Large intestine (tissue), 3 donors: ENCODE data around the gene CARD19. TPM values are rescaled to one million over a fixed set of nuclear protein-coding genes. Genes with fewer than 3 reads are reported as not detected.

ENCODE experiments used
- DNase-seq, 2 donors: peaks; one replicate each; pipeline versions ENCODE4 v3.0.0 to v3.0.0-alpha.2; 2013
- H3K27ac ChIP-seq: one replicate; pipeline ENCODE4 v1.5.1; 2013; ENCODE audit warnings: low read length
- H3K27me3 ChIP-seq: 2 replicates; pipeline ENCODE4 v1.6.1; 2013; ENCODE audit warnings: low read length; ENCODE audit not compliant: control insufficient read depth, insufficient read depth
- H3K36me3 ChIP-seq: 2 replicates; pipeline ENCODE4 v1.6.1; 2013; ENCODE audit warnings: low read length; ENCODE audit not compliant: control insufficient read depth, insufficient read depth
- H3K4me1 ChIP-seq: one replicate; pipeline ENCODE4 v1.6.1; 2013; ENCODE audit warnings: low read length; ENCODE audit not compliant: control insufficient read depth, insufficient read depth
- H3K4me3 ChIP-seq: one replicate; pipeline ENCODE4 v1.5.1; 2013; ENCODE audit warnings: low read length
- H3K9me3 ChIP-seq: one replicate; pipeline ENCODE4 v1.6.1; 2013; ENCODE audit warnings: mild to moderate bottlenecking, low read depth, low read length, moderate library complexity; ENCODE audit not compliant: control insufficient read depth
- WGBS: methylation state at CpG from one replicate; pipeline ENCODE4 v1.1.5; 2013; ENCODE audit warnings: low lambda C conversion rate; ENCODE audit not compliant: insufficient coverage; 5-methylcytosine and 5-hydroxymethylcytosine counted together
- polyA plus RNA-seq: library from polyadenylated mRNA; unstranded; fragments of 120-200 nt; gene quantifications from one replicate; pipeline ENCODE4 v1.2.1, GENCODE V29; 2013

The CARD19 gene
- polyA plus RNA-seq, 1 donor = 35.4 TPM

GRCh38 chr9:93105620-93106019 is 9.6 kb downstream of the CARD19 start:
- peaks cover 6% of the 10 kb centered on the region for H3K9me3 ChIP-seq
- no peak overlapping the region for H3K4me3 ChIP-seq
- no CpG with 5 or more reads among the region's 1 CpG for WGBS
- no peaks in the 10 kb centered on the region for H3K4me1 ChIP-seq
- H3K36me3 ChIP-seq = peaks cover 15% of the 10 kb centered on the region
- DNase-seq = no peak
- H3K27ac ChIP-seq = no peak overlapping the region
- H3K27me3 ChIP-seq = no peaks in the 10 kb centered on the region

- no peak for DNase-seq
- no peak overlapping the region for H3K27ac ChIP-seq
- peaks cover 6% of the 10 kb centered on the region for H3K9me3 ChIP-seq
- no peaks in the 10 kb centered on the region for H3K27me3 ChIP-seq
- no CpG with 5 or more reads among the region's 14 CpGs for WGBS
- peaks cover 31% of the 10 kb centered on the region for H3K36me3 ChIP-seq
- no peak overlapping the region for H3K4me3 ChIP-seq
- no peaks in the 10 kb centered on the region for H3K4me1 ChIP-seq
Observed at GRCh38 chr9:93107151-93107824, 11.3 kb downstream of the CARD19 start.

DNA sequence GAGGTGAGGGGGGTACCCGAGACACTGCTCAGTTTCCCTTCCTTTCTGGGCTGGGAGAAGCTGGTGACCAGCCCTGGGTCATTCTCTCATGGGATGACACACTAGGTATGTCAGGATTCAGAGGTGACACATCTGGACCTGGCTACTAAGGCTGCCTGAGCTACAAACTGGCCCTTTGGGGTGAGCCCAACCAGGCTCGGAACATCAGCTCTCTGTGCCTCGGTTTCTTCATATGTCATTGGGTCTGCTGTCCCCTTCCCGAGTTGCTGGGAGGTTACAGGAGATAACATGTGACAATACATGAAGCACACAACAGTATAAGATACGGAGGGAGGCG is 11.8 kb downstream of the CARD19 start:
- H3K4me1 ChIP-seq = no peaks in the 10 kb centered on the region
- peaks cover 6% of the 10 kb centered on the region for H3K9me3 ChIP-seq
- H3K27ac ChIP-seq = no peak overlapping the region
- peaks cover 36% of the 10 kb centered on the region for H3K36me3 ChIP-seq
- H3K4me3 ChIP-seq = no peak overlapping the region
- DNase-seq = no peak
- no peaks in the 10 kb centered on the region for H3K27me3 ChIP-seq
- WGBS = 100% methylated on average over 2 of the region's 6 CpGs

DNA sequence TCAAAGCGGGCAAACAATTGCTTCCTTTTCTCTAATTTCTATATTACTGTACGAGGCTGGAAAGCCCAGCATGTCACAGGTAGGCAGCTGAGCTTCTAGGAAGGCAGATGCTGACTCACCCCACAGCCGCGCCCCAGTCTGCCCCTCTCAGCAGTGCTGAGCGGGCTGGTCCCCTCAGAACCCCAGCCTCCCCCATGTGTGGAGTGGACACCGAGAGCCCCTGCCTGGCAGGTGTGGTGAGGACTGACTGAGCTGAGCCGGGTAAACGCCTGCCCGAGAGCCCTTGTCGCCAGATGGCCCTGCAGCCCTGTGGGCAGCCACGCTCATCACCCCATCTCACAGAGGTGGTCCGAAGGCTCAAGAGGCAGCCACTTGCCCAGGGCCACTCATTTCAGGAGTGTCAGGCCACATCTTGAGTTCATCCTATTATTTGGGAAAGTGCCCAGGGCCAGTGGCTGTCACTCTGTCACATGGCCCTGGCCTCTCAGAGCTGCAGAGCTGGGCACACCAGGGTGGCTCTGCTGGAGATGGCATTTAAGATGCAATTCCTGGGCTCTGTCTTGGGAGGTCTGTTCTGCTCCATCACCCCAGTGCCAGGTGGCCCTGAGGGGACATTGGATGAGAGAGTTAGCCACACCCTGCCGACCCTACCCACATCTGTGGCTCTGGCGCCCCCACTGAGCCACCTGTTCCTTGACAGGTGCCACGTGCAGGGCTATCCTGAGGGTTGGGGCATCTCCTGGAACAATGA is 12.4 kb downstream of the CARD19 start:
- WGBS = no CpG with 5 or more reads among the region's 15 CpGs
- DNase-seq = no peak
- peaks cover 43% of the 10 kb centered on the region for H3K36me3 ChIP-seq

GRCh38 chr9:93110311-93110855 is 14.4 kb downstream of the CARD19 start:
- DNase-seq = no peak
- H3K4me3 ChIP-seq = no peak overlapping the region
- no peak overlapping the region for H3K27ac ChIP-seq
- H3K36me3 ChIP-seq = peaks cover 51% of the 10 kb centered on the region
- no peaks in the 10 kb centered on the region for H3K4me1 ChIP-seq
- no peaks in the 10 kb centered on the region for H3K27me3 ChIP-seq
- WGBS = no CpG with 5 or more reads among the region's 14 CpGs
- no peaks in the 10 kb centered on the region for H3K9me3 ChIP-seq

More for the DNA sequence above, 12.4 kb downstream of the CARD19 start:
- Histone ChIP-seq H3K4me1 (no peaks in the 10 kb centered on the region), H3K27me3 (no peaks in the 10 kb centered on the region), H3K9me3 (peaks cover 6% of the 10 kb centered on the region), H3K4me3 (no peak overlapping the region), H3K27ac (no peak overlapping the region)

DNA sequence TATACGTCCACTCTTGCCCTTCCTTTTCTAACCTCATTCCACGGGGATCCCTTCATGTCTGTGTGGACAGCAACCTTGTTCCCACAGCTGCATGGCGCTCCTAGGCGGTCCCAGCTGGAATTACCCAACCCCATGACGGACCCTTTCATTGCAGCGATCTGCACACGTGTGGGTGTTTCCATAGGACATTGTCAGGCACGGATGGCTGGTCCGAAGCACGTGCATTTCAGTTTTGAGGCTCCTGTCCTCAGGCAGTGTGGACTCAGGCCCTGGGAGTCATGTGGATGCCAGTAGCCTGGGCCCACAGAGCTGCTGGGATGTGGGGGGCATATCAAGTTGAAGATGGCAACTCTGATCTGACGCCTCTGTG is 15.0 kb downstream of the CARD19 start:
- Histone ChIP-seq H3K4me1 (no peaks in the 10 kb centered on the region), H3K9me3 (no peaks in the 10 kb centered on the region), H3K27me3 (no peaks in the 10 kb centered on the region), H3K36me3 (peaks cover 51% of the 10 kb centered on the region), H3K4me3 (no peak overlapping the region), H3K27ac (no peak overlapping the region)
- WGBS = no CpG with 5 or more reads among the region's 11 CpGs
- no peak for DNase-seq

GRCh38 chr9:93111371-93112115 is 15.5 kb downstream of the CARD19 start:
- H3K4me1 ChIP-seq = peaks cover 5% of the 10 kb centered on the region

DNA sequence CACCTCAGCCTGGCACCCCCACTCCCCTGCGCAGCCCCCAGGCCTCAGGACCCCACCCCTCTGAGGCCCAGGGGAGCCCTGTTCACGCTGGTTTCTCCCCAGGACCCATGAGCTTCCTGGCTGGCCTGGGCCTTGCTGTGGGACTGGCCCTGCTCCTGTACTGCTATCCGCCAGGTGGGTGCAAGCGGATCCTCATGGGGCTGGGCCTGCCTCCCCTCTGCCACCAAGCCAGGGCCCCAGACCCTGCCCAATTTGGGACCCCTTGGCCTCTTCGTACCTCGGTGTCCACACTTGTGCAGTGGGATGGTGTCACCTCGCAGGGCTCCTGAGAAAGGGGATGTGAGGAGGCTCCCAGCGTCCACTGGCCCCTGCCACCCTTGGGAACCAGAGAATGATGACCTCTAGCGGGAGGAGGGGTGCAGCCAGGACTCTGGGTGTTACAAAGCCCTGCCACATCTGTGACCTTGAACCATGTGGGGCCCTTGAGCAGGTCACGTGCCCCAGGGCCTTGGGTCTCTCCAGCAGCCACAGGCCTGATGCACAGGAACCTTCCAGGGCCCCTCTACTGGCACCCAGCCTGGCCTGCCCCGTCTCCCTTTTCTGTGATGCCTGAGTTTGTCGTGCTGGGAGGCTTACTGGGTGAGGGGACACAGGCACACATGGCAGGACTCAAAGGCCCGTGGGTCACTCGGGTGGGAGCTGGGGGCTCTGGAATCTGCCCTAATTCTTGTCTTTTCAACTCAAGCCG is 16.3 kb downstream of the CARD19 start:
- no CpG with 5 or more reads among the region's 15 CpGs for WGBS
- Histone ChIP-seq H3K27ac (no peak overlapping the region), H3K9me3 (no peaks in the 10 kb centered on the region), H3K4me1 (peaks cover 7% of the 10 kb centered on the region), H3K27me3 (no peaks in the 10 kb centered on the region), H3K4me3 (no peak overlapping the region), H3K36me3 (peaks cover 51% of the 10 kb centered on the region)
- no peak for DNase-seq

More at GRCh38 chr9:93111371-93112115, 15.5 kb downstream of the CARD19 start:
- no CpG with 5 or more reads among the region's 18 CpGs for WGBS
- Histone ChIP-seq H3K4me3 (no peak overlapping the region), H3K27ac (no peak overlapping the region), H3K27me3 (no peaks in the 10 kb centered on the region), H3K36me3 (peaks cover 51% of the 10 kb centered on the region), H3K9me3 (no peaks in the 10 kb centered on the region)
- no peak for DNase-seq

- Histone ChIP-seq H3K4me3 (no peak overlapping the region), H3K27me3 (no peaks in the 10 kb centered on the region), H3K9me3 (no peaks in the 10 kb centered on the region), H3K27ac (no peak overlapping the region), H3K36me3 (peaks cover 45% of the 10 kb centered on the region), H3K4me1 (peaks cover 7% of the 10 kb centered on the region)
- no peak for DNase-seq
- no CpG with 5 or more reads among the region's 13 CpGs for WGBS
Observed at GRCh38 chr9:93112864-93113389, 16.9 kb downstream of the CARD19 start.
